ENCODE measurements around the gene PPP2R1B. TPM values are rescaled to one million over a fixed set of nuclear protein-coding genes. Genes with fewer than 3 reads are reported as not detected.

Gene PPP2R1B
- total and polyA plus RNA-seq, 2 of the 8 experiments (the other 6 are each of a cell fraction or from before 2014, with no cell fraction given) = 25.8 to 87.0 TPM

DNA sequence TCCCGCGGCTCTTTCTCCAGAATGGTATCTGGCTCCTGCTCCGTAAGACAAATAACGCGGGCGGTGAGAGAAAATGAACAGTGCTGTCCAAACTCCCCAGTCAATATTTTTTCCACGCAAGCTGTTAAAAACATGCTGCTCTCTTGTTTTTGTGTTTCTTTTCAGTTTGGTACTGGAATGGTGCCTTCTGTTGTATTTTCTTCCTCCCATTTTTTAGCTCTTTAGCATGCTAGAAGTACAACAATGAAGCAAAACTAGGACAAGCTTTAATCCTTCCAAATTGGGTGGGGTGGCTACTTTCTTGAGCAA, 599 bp upstream of the PPP2R1B start (continued):
- TF ChIP-seq, protein P1, sequence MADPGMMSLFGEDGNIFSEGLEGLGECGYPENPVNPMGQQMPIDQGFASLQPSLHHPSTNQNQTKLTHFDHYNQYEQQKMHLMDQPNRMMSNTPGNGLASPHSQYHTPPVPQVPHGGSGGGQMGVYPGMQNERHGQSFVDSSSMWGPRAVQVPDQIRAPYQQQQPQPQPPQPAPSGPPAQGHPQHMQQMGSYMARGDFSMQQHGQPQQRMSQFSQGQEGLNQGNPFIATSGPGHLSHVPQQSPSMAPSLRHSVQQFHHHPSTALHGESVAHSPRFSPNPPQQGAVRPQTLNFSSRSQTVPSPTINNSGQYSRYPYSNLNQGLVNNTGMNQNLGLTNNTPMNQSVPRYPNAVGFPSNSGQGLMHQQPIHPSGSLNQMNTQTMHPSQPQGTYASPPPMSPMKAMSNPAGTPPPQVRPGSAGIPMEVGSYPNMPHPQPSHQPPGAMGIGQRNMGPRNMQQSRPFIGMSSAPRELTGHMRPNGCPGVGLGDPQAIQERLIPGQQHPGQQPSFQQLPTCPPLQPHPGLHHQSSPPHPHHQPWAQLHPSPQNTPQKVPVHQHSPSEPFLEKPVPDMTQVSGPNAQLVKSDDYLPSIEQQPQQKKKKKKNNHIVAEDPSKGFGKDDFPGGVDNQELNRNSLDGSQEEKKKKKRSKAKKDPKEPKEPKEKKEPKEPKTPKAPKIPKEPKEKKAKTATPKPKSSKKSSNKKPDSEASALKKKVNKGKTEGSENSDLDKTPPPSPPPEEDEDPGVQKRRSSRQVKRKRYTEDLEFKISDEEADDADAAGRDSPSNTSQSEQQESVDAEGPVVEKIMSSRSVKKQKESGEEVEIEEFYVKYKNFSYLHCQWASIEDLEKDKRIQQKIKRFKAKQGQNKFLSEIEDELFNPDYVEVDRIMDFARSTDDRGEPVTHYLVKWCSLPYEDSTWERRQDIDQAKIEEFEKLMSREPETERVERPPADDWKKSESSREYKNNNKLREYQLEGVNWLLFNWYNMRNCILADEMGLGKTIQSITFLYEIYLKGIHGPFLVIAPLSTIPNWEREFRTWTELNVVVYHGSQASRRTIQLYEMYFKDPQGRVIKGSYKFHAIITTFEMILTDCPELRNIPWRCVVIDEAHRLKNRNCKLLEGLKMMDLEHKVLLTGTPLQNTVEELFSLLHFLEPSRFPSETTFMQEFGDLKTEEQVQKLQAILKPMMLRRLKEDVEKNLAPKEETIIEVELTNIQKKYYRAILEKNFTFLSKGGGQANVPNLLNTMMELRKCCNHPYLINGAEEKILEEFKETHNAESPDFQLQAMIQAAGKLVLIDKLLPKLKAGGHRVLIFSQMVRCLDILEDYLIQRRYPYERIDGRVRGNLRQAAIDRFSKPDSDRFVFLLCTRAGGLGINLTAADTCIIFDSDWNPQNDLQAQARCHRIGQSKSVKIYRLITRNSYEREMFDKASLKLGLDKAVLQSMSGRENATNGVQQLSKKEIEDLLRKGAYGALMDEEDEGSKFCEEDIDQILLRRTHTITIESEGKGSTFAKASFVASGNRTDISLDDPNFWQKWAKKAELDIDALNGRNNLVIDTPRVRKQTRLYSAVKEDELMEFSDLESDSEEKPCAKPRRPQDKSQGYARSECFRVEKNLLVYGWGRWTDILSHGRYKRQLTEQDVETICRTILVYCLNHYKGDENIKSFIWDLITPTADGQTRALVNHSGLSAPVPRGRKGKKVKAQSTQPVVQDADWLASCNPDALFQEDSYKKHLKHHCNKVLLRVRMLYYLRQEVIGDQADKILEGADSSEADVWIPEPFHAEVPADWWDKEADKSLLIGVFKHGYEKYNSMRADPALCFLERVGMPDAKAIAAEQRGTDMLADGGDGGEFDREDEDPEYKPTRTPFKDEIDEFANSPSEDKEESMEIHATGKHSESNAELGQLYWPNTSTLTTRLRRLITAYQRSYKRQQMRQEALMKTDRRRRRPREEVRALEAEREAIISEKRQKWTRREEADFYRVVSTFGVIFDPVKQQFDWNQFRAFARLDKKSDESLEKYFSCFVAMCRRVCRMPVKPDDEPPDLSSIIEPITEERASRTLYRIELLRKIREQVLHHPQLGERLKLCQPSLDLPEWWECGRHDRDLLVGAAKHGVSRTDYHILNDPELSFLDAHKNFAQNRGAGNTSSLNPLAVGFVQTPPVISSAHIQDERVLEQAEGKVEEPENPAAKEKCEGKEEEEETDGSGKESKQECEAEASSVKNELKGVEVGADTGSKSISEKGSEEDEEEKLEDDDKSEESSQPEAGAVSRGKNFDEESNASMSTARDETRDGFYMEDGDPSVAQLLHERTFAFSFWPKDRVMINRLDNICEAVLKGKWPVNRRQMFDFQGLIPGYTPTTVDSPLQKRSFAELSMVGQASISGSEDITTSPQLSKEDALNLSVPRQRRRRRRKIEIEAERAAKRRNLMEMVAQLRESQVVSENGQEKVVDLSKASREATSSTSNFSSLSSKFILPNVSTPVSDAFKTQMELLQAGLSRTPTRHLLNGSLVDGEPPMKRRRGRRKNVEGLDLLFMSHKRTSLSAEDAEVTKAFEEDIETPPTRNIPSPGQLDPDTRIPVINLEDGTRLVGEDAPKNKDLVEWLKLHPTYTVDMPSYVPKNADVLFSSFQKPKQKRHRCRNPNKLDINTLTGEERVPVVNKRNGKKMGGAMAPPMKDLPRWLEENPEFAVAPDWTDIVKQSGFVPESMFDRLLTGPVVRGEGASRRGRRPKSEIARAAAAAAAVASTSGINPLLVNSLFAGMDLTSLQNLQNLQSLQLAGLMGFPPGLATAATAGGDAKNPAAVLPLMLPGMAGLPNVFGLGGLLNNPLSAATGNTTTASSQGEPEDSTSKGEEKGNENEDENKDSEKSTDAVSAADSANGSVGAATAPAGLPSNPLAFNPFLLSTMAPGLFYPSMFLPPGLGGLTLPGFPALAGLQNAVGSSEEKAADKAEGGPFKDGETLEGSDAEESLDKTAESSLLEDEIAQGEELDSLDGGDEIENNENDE (IDR thresholded peaks at IDR 0.05; ENCODE audit: insufficient replicate concordance, low read length) = no peak
- TF ChIP-seq TBP (IDR thresholded peaks at IDR 0.05; ENCODE audit: low read depth, low read length) = no peak

All from H1 (cell line).